GM12878 (cell line): ENCODE data around the gene HSPBAP1. TPM values are rescaled to one million over a fixed set of nuclear protein-coding genes. Genes with fewer than 3 reads are reported as not detected.

Experiments used
- ATAC-seq: fragments of 200-7000 bp; cut with Tn5 transposase; 3 replicates; pipeline ENCODE4 v1.9.1; 2020; ENCODE audit warnings: mild to moderate bottlenecking, moderate library complexity
- BruUV-seq: library from RNA; stranded (reverse); fragments of 400-500 nt; replicated peaks from 2 replicates; lab custom pipeline; 2021; lab: Mats Ljungman, UMichigan
- CTCF ChIA-PET: fragments of 300-600 bp; sonication (Branson Sonifier 250); formaldehyde crosslinking; extraction: SDS; loops from one replicate; lab custom pipeline; 2021; ENCODE audit warnings: inconsistent platforms; lab: Yijun Ruan, JAX
- POLR2A ChIA-PET: fragments of 350-600 bp; formaldehyde crosslinking; extraction: SDS; loops from one replicate; lab custom pipeline; 2021; ENCODE audit warnings: inconsistent platforms; lab: Charles Lee
- RAD21 ChIA-PET: fragments of 300-600 bp; sonication (Branson Sonifier 250); formaldehyde crosslinking; loops from one replicate; lab custom pipeline; 2023; ENCODE audit warnings: antibody characterized with exemption; ENCODE audit not compliant: unreplicated experiment; lab: Charles Lee
- SMC1A ChIA-PET: fragments of 300-600 bp; sonication (Branson Sonifier 250); formaldehyde crosslinking; loops from one replicate; lab custom pipeline; 2023; ENCODE audit not compliant: unreplicated experiment, uncharacterized antibody; lab: Charles Lee
- DNase-seq: peaks from one replicate; pipeline ENCODE4 v3.0.0-alpha.2; 2011; ENCODE audit warnings: low read depth, low spot score
- FAIRE-seq: peaks from 3 replicates; lab custom pipeline; 2011; peaks lifted over from hg19 to GRCh38; lab: Jason Lieb, UNC
- H2AFZ ChIP-seq: 2 replicates; pipeline ENCODE4 v1.6.0; 2011; ENCODE audit warnings: low read depth, low read length, control low read depth; ENCODE audit not compliant: control insufficient read depth
- H3K27ac ChIP-seq: 2 replicates; pipeline ENCODE4 v1.5.1; 2011; ENCODE audit warnings: control low read depth; ENCODE audit not compliant: control insufficient read depth, insufficient read depth
- H3K27me3 ChIP-seq, 2 experiments: replicated peaks in 1 of 2; 2 replicates each; pipeline versions ENCODE4 v1.6.0 to v1.6.1; 2011; ENCODE audit warnings: low read length in 1 of 2; ENCODE audit not compliant: control insufficient read depth in 2 of 2, insufficient read depth in 2 of 2
- H3K36me3 ChIP-seq, 2 experiments: 2 replicates each; pipeline ENCODE4 v1.5.1; 2011; ENCODE audit warnings: low read length in 1 of 2; ENCODE audit not compliant: control insufficient read depth in 2 of 2, insufficient read depth in 2 of 2
- H3K4me1 ChIP-seq: 2 replicates; pipeline ENCODE4 v1.6.1; 2011; ENCODE audit warnings: mild to moderate bottlenecking, low read length, moderate library complexity, mixed read lengths; ENCODE audit not compliant: control insufficient read depth, insufficient read depth
- H3K4me2 ChIP-seq: 2 replicates; pipeline ENCODE4 v1.6.0; 2011; ENCODE audit warnings: control low read depth; ENCODE audit not compliant: control insufficient read depth, insufficient read depth
- H3K4me3 ChIP-seq: fragments of 200-600 bp; sonication (generic); 2 replicates; pipeline ENCODE4 v1.5.1; 2016
- H3K79me2 ChIP-seq: 2 replicates; pipeline ENCODE4 v1.6.0; 2011; ENCODE audit warnings: low read length; ENCODE audit not compliant: control insufficient read depth, insufficient read depth
- H3K9ac ChIP-seq: 2 replicates; pipeline ENCODE4 v1.8.0; 2011; ENCODE audit warnings: low read length, control low read depth, mixed read lengths; ENCODE audit not compliant: control insufficient read depth, insufficient read depth
- H3K9me3 ChIP-seq: replicated peaks from 3 replicates; pipeline ENCODE4 v1.5.1; 2011; ENCODE audit warnings: mild to moderate bottlenecking, low read length; ENCODE audit not compliant: control insufficient read depth, insufficient read depth
- H4K20me1 ChIP-seq: 2 replicates; pipeline ENCODE4 v1.6.0; 2011; ENCODE audit not compliant: control insufficient read depth, insufficient read depth
- DPF2 ChIP-seq: fragments of 450-650 bp; IDR thresholded peaks from 2 replicates; pipeline ENCODE4 v1.6.1; 2017; ENCODE audit warnings: mild to moderate bottlenecking
- FOXK2 ChIP-seq: fragments of 450-650 bp; IDR thresholded peaks from 2 replicates; pipeline ENCODE4 v1.6.1; 2017; ENCODE audit warnings: mild to moderate bottlenecking, moderate library complexity
- HDGF ChIP-seq: fragments of 450-650 bp; IDR thresholded peaks from 2 replicates; pipeline ENCODE4 v1.6.1; 2016; ENCODE audit warnings: antibody characterized with exemption
- KLF5 ChIP-seq: fragments of 450-650 bp; IDR thresholded peaks from 2 replicates; pipeline ENCODE4 v1.6.1; 2014; ENCODE audit warnings: mild to moderate bottlenecking; ENCODE audit not compliant: partially characterized antibody
- POLR2AphosphoS2 ChIP-seq: IDR thresholded peaks from 2 replicates; pipeline ENCODE4 v1.6.1; 2011; ENCODE audit warnings: low read depth, mild to moderate bottlenecking, low read length, improper control_type of control experiment, moderate library complexity
- RELA ChIP-seq: fragments of 450-650 bp; IDR thresholded peaks from 2 replicates; pipeline ENCODE4 v1.8.0; 2014; ENCODE audit warnings: borderline replicate concordance; ENCODE audit not compliant: partially characterized antibody
- SPI1 ChIP-seq: IDR thresholded peaks from 2 replicates; pipeline ENCODE4 v1.6.1; 2011; ENCODE audit warnings: low read depth, mild to moderate bottlenecking, low read length, moderate library complexity, borderline replicate concordance; ENCODE audit not compliant: insufficient read depth
- YBX1 ChIP-seq: fragments of 450-650 bp; IDR thresholded peaks from 2 replicates; pipeline ENCODE4 v1.6.1; 2016; ENCODE audit warnings: antibody characterized with exemption
- ZSCAN29 ChIP-seq: fragments of 450-650 bp; IDR thresholded peaks from 2 replicates; pipeline ENCODE4 v1.6.1; 2017; ENCODE audit warnings: mild to moderate bottlenecking, moderate library complexity
- WGBS: methylation state at CpG from one replicate; pipeline ENCODE4 v1.1.6; 2016; ENCODE audit warnings: low lambda C conversion rate; ENCODE audit not compliant: insufficient replicate concordance, insufficient coverage; ENCODE audit errors: missing lambda C conversion rate; 5-methylcytosine and 5-hydroxymethylcytosine counted together
- in situ Hi-C: fragments of 300-500 bp; cut with MboI; formaldehyde crosslinking; loops from 9 replicates; pipeline ENCODE4 v1.14.3; 2018; ENCODE audit warnings: mixed read lengths
- intact Hi-C: fragments of 100-400 bp; cut with micrococcal nuclease; formaldehyde crosslinking; loops from one replicate; pipeline ENCODE4 v1.14.2; 2022; ENCODE audit not compliant: unreplicated experiment
- polyA plus RNA-seq, 11 experiments: library from polyadenylated mRNA; depleted of rRNA in 4 of 11; unstranded in 6 of 11; stranded (reverse) in 5 of 11; fragments of >200 nt; fragmentation: Nextera tagmentation in 4 of 11; fragmentation: Illumina TruSeq in 1 of 11; extraction: Ambion mirVana in 4 of 11; extraction: Trizol in 1 of 11; gene quantifications; 1 replicate in 1 of 11; 2 replicates in 10 of 11; pipeline versions ENCODE4 v1.2.1 to v1.2.3, GENCODE V29; 2011 to 2016; ENCODE audit warnings: inconsistent platforms in 2 of 11, missing spikeins in 2 of 11, low read depth in 1 of 11
- total RNA-seq, 4 experiments: library from RNA; depleted of rRNA in 3 of 4; stranded (reverse); fragments of >200 nt in 3 of 4; fragmentation: Illumina TruSeq in 1 of 4; extraction: Trizol in 1 of 4; gene quantifications; 2 replicates each; pipeline versions ENCODE4 v1.2.1 to v1.2.3, GENCODE V29; 2013 to 2021
- TF ChIP-seq, protein P1 (sequence below): fragments of 450-650 bp; IDR thresholded peaks from 2 replicates; pipeline ENCODE4 v1.6.1; 2017; ENCODE audit warnings: mild to moderate bottlenecking, low read depth, inconsistent platforms; ENCODE audit not compliant: poor library complexity, severe bottlenecking
- TF ChIP-seq, protein P2 (sequence below): fragments of 450-650 bp; IDR thresholded peaks from 2 replicates; pipeline ENCODE4 v1.6.1; 2018; ENCODE audit warnings: borderline replicate concordance, mild to moderate bottlenecking; ENCODE audit not compliant: partially characterized antibody
- TF ChIP-seq, protein P3 (sequence below): IDR thresholded peaks from 2 replicates; pipeline ENCODE4 v1.6.1; 2012; ENCODE audit warnings: low read length, inconsistent platforms

The HSPBAP1 gene
- total and polyA plus RNA-seq, 10 of the 15 experiments (the other 5 are each of a cell fraction or from before 2014, with no cell fraction given), result 3.2 to 10.3 (median 7.9) TPM

DNA sequence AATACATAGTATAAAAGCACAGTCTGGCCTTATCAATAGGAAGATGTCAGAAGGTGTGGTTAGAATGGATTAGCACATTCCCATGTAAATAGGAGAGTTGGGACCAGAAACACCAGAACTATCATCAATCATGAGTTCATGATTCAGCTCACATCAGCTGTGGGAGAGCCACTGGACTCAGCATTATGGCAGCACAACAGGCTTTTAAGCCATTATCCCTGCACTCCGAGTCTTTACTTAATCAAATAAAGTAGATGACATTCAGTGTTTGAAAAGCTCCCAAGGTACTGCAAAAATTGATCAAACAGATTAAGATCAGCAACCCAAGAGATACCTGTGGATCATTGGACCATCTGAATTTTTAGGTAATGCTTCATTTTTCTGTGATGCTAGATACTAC is 88.3 kb downstream of the HSPBAP1 start (continued):
- TF ChIP-seq RELA (no peak), SPI1 (no peak), FOXK2 (no peak), YBX1 (no peak), ZSCAN29 (no peak)
- TF ChIP-seq, protein P1, sequence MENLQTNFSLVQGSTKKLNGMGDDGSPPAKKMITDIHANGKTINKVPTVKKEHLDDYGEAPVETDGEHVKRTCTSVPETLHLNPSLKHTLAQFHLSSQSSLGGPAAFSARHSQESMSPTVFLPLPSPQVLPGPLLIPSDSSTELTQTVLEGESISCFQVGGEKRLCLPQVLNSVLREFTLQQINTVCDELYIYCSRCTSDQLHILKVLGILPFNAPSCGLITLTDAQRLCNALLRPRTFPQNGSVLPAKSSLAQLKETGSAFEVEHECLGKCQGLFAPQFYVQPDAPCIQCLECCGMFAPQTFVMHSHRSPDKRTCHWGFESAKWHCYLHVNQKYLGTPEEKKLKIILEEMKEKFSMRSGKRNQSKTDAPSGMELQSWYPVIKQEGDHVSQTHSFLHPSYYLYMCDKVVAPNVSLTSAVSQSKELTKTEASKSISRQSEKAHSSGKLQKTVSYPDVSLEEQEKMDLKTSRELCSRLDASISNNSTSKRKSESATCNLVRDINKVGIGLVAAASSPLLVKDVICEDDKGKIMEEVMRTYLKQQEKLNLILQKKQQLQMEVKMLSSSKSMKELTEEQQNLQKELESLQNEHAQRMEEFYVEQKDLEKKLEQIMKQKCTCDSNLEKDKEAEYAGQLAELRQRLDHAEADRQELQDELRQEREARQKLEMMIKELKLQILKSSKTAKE, result no peak
- TF ChIP-seq, all 136 proteins: peak for 0

DNA sequence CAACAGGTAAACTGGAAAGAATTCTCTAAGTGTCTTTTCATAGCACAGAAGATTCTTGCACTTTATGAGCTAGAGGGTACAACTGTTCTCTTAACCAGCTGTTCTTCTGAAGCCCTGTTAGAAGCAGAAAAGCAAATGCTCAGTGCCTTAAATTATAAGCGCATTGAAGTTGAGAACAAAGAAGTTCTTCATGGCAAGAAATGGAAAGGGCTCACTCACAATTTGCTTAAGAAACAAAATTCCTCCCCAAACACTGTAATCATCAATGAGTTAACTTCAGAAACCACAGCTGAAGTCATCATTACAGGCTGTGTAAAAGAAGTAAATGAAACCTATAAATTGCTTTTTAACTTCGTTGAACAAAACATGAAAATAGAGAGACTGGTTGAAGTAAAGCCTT is 93.4 kb downstream of the HSPBAP1 start:
- no TSS peak for BruUV-seq
- H3K4me3 ChIP-seq, result no peak overlapping the region
- H3K79me2 ChIP-seq, result peaks cover 7% of the 10 kb centered on the region
- FAIRE-seq (no peak), ATAC-seq (no peak), DNase-seq (no peak)
- no peaks in the 10 kb centered on the region for H3K27me3 ChIP-seq
- peaks cover 6% of the 10 kb centered on the region; the same call in 2 of the 3 replicates for H3K9me3 ChIP-seq
- no peaks in the 10 kb centered on the region for H4K20me1 ChIP-seq
- ChIA-PET CTCF (interaction anchor here (0.6 kb wide), 1 partner anchor 11 kb away, joined by 4 read pairs; no protein-coding TSS in a partner anchor), SMC1A (interaction anchor here (1.3 to 7.3 kb wide), 4 partner anchors 10 to 145 kb away, joined by 3 to 91 read pairs (median 4); partner anchors contain the start of gene PARP14), POLR2A (interaction anchor here (1.1 kb wide), 1 partner anchor 316 kb away, joined by 3 read pairs; the partner anchor contains the start of gene FAM162A), RAD21 (no interaction called here)
- peaks cover 16 to 43% of the 10 kb centered on the region in 2 experiments for H3K36me3 ChIP-seq
- intact Hi-C loops (no loop called here), in situ Hi-C loops (no loop called here)
- 18% methylated on average over 2 of the region's 2 CpGs for WGBS
- H2AFZ ChIP-seq, result no peak overlapping the region
- H3K9ac ChIP-seq, result no peak overlapping the region
- peaks cover 18% of the 10 kb centered on the region for H3K4me1 ChIP-seq
- H3K27ac ChIP-seq, result no peak overlapping the region
- H3K4me2 ChIP-seq, result no peak overlapping the region
- no peak for TF ChIP-seq KLF5
- TF ChIP-seq, protein P2, sequence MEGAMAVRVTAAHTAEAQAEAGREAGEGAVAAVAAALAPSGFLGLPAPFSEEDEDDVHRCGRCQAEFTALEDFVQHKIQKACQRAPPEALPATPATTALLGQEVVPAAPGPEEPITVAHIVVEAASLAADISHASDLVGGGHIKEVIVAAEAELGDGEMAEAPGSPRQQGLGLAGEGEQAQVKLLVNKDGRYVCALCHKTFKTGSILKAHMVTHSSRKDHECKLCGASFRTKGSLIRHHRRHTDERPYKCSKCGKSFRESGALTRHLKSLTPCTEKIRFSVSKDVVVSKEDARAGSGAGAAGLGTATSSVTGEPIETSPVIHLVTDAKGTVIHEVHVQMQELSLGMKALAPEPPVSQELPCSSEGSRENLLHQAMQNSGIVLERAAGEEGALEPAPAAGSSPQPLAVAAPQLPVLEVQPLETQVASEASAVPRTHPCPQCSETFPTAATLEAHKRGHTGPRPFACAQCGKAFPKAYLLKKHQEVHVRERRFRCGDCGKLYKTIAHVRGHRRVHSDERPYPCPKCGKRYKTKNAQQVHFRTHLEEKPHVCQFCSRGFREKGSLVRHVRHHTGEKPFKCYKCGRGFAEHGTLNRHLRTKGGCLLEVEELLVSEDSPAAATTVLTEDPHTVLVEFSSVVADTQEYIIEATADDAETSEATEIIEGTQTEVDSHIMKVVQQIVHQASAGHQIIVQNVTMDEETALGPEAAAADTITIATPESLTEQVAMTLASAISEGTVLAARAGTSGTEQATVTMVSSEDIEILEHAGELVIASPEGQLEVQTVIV, result no peak
- no peak for TF ChIP-seq DPF2
- TF ChIP-seq HDGF, result no peak
- no peak for TF ChIP-seq POLR2AphosphoS2
- TF ChIP-seq, protein P3, sequence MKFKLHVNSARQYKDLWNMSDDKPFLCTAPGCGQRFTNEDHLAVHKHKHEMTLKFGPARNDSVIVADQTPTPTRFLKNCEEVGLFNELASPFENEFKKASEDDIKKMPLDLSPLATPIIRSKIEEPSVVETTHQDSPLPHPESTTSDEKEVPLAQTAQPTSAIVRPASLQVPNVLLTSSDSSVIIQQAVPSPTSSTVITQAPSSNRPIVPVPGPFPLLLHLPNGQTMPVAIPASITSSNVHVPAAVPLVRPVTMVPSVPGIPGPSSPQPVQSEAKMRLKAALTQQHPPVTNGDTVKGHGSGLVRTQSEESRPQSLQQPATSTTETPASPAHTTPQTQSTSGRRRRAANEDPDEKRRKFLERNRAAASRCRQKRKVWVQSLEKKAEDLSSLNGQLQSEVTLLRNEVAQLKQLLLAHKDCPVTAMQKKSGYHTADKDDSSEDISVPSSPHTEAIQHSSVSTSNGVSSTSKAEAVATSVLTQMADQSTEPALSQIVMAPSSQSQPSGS, result no peak
